ENCODE measurements around the gene DAP3. TPM values are rescaled to one million over a fixed set of nuclear protein-coding genes. Genes with fewer than 3 reads are reported as not detected.
"Not testable (repeated sequence)": the region's sequence is repeated elsewhere in the genome, so short reads cannot be mapped to it uniquely, and the experiment has no call there.

DAP3 gene
- total and polyA plus RNA-seq, 2 experiments from 2014 or later, result 41.1 to 82.2 TPM

DNA sequence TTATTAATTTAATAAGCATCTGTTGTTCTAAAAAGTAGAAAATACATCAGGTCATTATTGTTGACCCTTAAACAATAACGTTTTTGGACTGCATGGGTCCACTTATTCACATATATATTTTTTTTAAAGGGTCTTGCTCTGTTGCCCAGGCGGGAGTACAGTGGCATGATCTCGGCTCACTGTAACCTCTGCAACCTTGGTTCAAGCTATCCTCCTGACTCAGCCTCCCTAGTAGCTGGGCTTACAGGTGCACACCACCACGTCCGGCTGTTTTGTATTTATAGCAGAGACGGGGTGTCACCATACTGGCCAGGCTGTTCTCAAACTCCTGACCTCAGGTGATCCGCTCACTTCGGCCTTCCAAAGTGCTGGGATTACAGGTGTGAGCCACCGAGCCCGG, 53.0 kb downstream of the DAP3 start:
- 89 to 90% methylated on average over 10 of the region's 10 CpGs for WGBS, 2 experiments (ENCODE audit: low coverage in 1 of 2, low lambda C conversion rate in 2 of 2, missing lambda C conversion rate in 2 of 2)
- Histone ChIP-seq H3K4me1 (ENCODE audit: insufficient read depth) (no peaks in the 10 kb centered on the region), H3K36me3 (ENCODE audit: low read depth) (peaks cover 16% of the 10 kb centered on the region), H3K79me2 (ENCODE audit: insufficient read depth) (no peaks in the 10 kb centered on the region), H3K27me3 (replicated peaks; ENCODE audit: insufficient read depth) (no peaks in the 10 kb centered on the region), H3F3A (ENCODE audit: insufficient read depth) (peaks cover 11% of the 10 kb centered on the region; the same call in 1 of the 2 replicates), H3K4me2 (ENCODE audit: unreplicated experiment) (no peak overlapping the region), H3K4me3 (no peak overlapping the region), H3K9me3 (ENCODE audit: low read depth) (no peaks in the 10 kb centered on the region), H4K20me1 (ENCODE audit: insufficient read depth) (no peaks in the 10 kb centered on the region), H2AFZ (no peak overlapping the region), H3K27ac (no peak overlapping the region), H3K9ac (no peak overlapping the region), H3K9me2 (ENCODE audit: insufficient read depth) (no peaks in the 10 kb centered on the region)
- DNase-seq, result no peak
- in situ Hi-C loops (cut with MboI), result no loop called here
- TF ChIP-seq EZH2phosphoT487 (IDR thresholded peaks at IDR 0.05; ENCODE audit: insufficient read depth, low read depth) (no peak), EZH2 (IDR thresholded peaks at IDR 0.05; ENCODE audit: insufficient read depth, poor library complexity, severe bottlenecking) (no peak)

DNA sequence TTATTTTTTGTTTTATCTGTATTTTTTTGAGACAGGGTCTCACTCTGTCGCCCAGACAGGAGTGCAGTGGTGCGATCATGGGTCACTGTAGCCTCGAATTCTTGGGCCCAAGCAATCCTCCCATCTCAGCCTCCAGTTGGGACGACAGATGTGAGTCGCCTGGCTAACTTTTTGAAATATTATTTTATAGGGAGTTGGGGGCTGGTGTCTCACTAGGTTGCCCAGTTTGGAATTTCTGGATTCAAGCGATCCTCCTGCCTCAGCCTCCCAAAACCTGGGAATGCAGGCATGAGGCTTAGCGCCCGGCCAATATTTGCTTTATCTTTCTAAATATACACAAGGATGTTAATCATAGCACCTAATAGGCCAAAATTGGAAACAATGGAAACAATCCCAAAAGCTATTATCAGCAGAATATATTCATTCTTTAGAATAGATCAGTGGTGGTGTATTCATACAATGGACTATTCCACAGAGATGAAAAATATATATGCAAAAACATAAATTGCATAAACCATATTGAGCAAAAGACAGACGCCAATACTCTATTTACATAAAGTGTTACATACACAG, 55.9 kb downstream of the DAP3 start:
- peak overlapping the region; percentile 86 for H2AFZ ChIP-seq
- TF ChIP-seq EZH2 (IDR thresholded peaks at IDR 0.05; ENCODE audit: insufficient read depth, poor library complexity, severe bottlenecking) (no peak), EZH2phosphoT487 (IDR thresholded peaks at IDR 0.05; ENCODE audit: insufficient read depth, low read depth) (no peak)
- H3K4me1 ChIP-seq (ENCODE audit: insufficient read depth), result peaks cover 18% of the 10 kb centered on the region
- peaks cover 29% of the 10 kb centered on the region for H3F3A ChIP-seq (ENCODE audit: insufficient read depth)
- no peaks in the 10 kb centered on the region for H3K9me3 ChIP-seq (ENCODE audit: low read depth)
- H4K20me1 ChIP-seq (ENCODE audit: insufficient read depth), result no peaks in the 10 kb centered on the region
- no peaks in the 10 kb centered on the region; the same call in 1 of the 2 replicates for H3K36me3 ChIP-seq (ENCODE audit: low read depth)
- H3K79me2 ChIP-seq (ENCODE audit: insufficient read depth), result no peaks in the 10 kb centered on the region
- in situ Hi-C loops (cut with MboI), result no loop called here
- H3K4me3 ChIP-seq, result peak overlapping the region; percentile 82
- peak overlapping the region; percentile 85 for H3K4me2 ChIP-seq (ENCODE audit: unreplicated experiment)
- no peaks in the 10 kb centered on the region for H3K27me3 ChIP-seq (replicated peaks; ENCODE audit: insufficient read depth)
- WGBS, 2 experiments (ENCODE audit: low coverage in 1 of 2, low lambda C conversion rate in 2 of 2, missing lambda C conversion rate in 2 of 2), result 76 to 83% methylated on average over 9 of the region's 9 CpGs
- no peaks in the 10 kb centered on the region for H3K9me2 ChIP-seq (ENCODE audit: insufficient read depth)
- peak overlapping the region; percentile 68 for H3K27ac ChIP-seq
- H3K9ac ChIP-seq, result peak overlapping the region; percentile 85
- DNase-seq, result no peak

DNA sequence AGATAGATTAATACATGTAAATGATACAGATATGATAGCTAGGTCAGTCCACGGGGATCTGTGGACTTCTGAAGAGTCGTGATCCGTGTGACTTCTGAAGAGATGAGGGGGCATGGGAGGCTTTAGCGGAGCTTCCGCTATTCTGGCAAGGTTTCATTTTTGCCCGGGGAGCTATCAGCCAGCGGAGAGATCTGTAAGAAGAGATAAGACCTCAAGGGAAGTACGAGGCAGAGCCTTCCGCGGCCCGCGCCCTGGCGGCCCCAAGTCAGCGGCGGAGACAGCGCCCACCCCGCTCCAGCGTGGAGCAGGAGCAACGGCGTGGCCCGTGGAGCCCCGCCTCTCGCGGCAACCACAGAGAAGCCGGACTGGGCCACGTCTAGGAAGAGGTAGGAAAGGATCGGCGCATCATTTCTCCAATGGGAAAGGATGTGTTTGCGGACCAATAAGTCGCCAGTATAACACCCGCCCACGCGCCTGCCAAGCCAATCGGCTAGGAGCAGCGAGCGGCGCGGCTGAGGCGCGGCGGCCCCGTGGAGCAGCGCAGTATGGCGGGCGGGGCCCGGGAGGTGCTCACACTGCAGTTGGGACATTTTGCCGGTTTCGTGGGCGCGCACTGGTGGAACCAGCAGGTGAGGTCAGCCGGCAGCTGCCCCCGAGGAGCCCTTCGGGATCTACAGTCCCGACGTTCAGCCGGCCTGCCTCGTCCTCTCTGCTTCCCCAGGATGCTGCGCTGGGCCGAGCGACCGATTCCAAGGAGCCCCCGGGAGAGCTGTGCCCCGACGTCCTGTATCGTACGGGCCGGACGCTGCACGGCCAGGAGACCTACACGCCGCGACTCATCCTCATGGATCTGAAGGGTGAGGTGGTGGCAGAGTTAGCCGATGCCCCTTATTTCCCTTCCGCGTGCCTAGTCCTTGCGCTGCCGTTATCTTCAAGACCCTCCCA, 56.7 kb downstream of the DAP3 start:
- H3K9me2 ChIP-seq (ENCODE audit: insufficient read depth); H4K20me1 ChIP-seq (ENCODE audit: insufficient read depth); H3K36me3 ChIP-seq (ENCODE audit: low read depth); H3K27me3 ChIP-seq (replicated peaks; ENCODE audit: insufficient read depth); in situ Hi-C loops (cut with MboI); H3K79me2 ChIP-seq (ENCODE audit: insufficient read depth); H3K9me3 ChIP-seq (ENCODE audit: low read depth): not testable (repeated sequence)
- H3F3A ChIP-seq (ENCODE audit: insufficient read depth), result peaks cover 30% of the 10 kb centered on the region
- peak; percentile 99 for DNase-seq
- peak overlapping the region; percentile 82 for H3K4me3 ChIP-seq
- peak overlapping the region; percentile 85 for H3K9ac ChIP-seq
- peak overlapping the region; percentile 85 for H3K4me2 ChIP-seq (ENCODE audit: unreplicated experiment)
- peaks cover 19% of the 10 kb centered on the region for H3K4me1 ChIP-seq (ENCODE audit: insufficient read depth)
- peak overlapping the region; percentile 86 for H2AFZ ChIP-seq
- peak overlapping the region; percentile 68 for H3K27ac ChIP-seq
- 1% methylated on average over 41 to 43 of the region's 77 CpGs for whole genome bisulfite sequencing, 2 experiments (ENCODE audit: low coverage in 1 of 2, low lambda C conversion rate in 2 of 2, missing lambda C conversion rate in 2 of 2)

DNA sequence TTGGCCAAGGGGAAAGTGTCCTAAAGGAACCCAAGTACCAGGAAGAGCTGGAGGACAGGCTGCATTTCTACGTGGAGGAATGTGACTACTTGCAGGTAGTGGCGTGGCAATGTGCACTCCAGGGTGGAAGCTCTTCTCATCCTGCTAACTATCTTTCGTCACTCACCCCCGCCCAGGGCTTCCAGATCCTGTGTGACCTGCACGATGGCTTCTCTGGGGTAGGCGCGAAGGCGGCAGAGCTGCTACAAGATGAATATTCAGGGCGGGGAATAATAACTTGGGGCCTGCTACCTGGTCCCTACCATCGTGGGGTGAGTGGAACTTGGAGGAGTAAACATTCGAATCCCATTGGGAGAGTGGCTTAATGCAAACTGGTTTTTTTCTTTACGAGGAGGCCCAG, 58.7 kb downstream of the DAP3 start:
- H2AFZ ChIP-seq; H3K4me2 ChIP-seq (ENCODE audit: unreplicated experiment); DNase-seq; H3K36me3 ChIP-seq (ENCODE audit: low read depth); in situ Hi-C loops (cut with MboI); H3K9me2 ChIP-seq (ENCODE audit: insufficient read depth); H3K4me3 ChIP-seq; H3K27me3 ChIP-seq (replicated peaks; ENCODE audit: insufficient read depth); H3K79me2 ChIP-seq (ENCODE audit: insufficient read depth); H4K20me1 ChIP-seq (ENCODE audit: insufficient read depth); H3K9me3 ChIP-seq (ENCODE audit: low read depth); H3K9ac ChIP-seq: not testable (repeated sequence)
- WGBS, 2 experiments (ENCODE audit: low coverage in 1 of 2, low lambda C conversion rate in 2 of 2, missing lambda C conversion rate in 2 of 2), result 96 to 97% methylated on average over 9 to 11 of the region's 12 CpGs
- Histone ChIP-seq H3K27ac (peak overlapping the region; percentile 91; the same call in 1 of the 2 replicates), H3K4me1 (ENCODE audit: insufficient read depth) (peaks cover 22% of the 10 kb centered on the region), H3F3A (ENCODE audit: insufficient read depth) (peaks cover 36% of the 10 kb centered on the region)

DNA sequence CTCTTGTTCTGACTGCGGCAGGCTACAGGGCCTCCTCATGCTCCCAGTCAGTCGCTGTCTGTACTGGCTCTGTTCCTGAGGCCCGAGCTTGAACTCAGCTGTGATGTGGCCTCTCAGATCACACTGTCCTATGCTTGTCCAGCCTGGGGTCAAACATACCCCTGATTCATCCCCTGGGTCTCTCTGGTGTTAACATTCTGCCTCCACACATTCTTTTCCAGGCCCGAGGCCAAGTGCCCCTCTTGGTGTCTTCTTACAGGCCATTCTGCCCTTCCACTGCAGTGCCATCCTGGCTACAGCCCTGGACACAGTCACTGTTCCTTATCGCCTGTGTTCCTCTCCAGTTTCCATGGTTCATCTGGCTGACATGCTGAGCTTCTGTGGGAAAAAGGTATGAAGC, 59.2 kb downstream of the DAP3 start:
- in situ Hi-C loops (cut with MboI), result not testable (repeated sequence)
- H3K4me2 ChIP-seq (ENCODE audit: unreplicated experiment), result peak overlapping the region; percentile 73
- 59 to 61% methylated on average over 5 of the region's 5 CpGs for WGBS, 2 experiments (ENCODE audit: low coverage in 1 of 2, low lambda C conversion rate in 2 of 2, missing lambda C conversion rate in 2 of 2)

DNA sequence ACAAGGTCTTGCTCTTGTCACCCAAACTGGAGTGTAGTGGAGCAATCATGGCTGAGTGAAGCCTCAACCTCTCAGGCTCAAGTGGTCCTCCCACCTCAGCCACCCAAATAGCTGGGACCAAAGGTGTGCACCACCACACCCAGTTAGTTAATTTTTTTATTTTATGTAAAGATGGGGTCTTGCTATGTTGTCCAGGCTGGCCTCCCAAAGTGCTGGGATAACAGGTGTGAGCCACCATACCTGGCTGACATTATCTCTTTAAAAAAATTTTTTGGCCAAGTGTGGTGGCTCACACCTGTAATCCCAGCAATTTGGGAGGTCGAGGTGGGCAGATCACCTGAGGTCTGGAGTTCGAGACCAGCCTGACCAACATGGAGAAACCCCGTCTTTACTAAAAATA, 70.1 kb downstream of the DAP3 start:
- H3K9ac ChIP-seq; DNase-seq; H3K4me2 ChIP-seq (ENCODE audit: unreplicated experiment); H3K9me3 ChIP-seq (ENCODE audit: low read depth); H3K9me2 ChIP-seq (ENCODE audit: insufficient read depth); H3K27ac ChIP-seq; H3K79me2 ChIP-seq (ENCODE audit: insufficient read depth); H3K27me3 ChIP-seq (replicated peaks; ENCODE audit: insufficient read depth); in situ Hi-C loops (cut with MboI); H2AFZ ChIP-seq; H3K4me3 ChIP-seq; H4K20me1 ChIP-seq (ENCODE audit: insufficient read depth): not testable (repeated sequence)
- Histone ChIP-seq H3K36me3 (ENCODE audit: low read depth) (peaks cover 37% of the 10 kb centered on the region), H3F3A (ENCODE audit: insufficient read depth) (peaks cover 17% of the 10 kb centered on the region), H3K4me1 (ENCODE audit: insufficient read depth) (peaks cover 16% of the 10 kb centered on the region)
- WGBS, 2 experiments (ENCODE audit: low coverage in 1 of 2, low lambda C conversion rate in 2 of 2, missing lambda C conversion rate in 2 of 2), result 91 to 97% methylated on average over 3 of the region's 3 CpGs

More for the DNA sequence above, 59.2 kb downstream of the DAP3 start:
- H3K27me3 ChIP-seq (replicated peaks; ENCODE audit: insufficient read depth); H2AFZ ChIP-seq; H3K9ac ChIP-seq; DNase-seq; H3K36me3 ChIP-seq (ENCODE audit: low read depth); H3K79me2 ChIP-seq (ENCODE audit: insufficient read depth); H4K20me1 ChIP-seq (ENCODE audit: insufficient read depth); H3K9me3 ChIP-seq (ENCODE audit: low read depth); H3K9me2 ChIP-seq (ENCODE audit: insufficient read depth); H3K4me3 ChIP-seq: not testable (repeated sequence)
- peaks cover 36% of the 10 kb centered on the region for H3F3A ChIP-seq (ENCODE audit: insufficient read depth)
- peaks cover 22% of the 10 kb centered on the region for H3K4me1 ChIP-seq (ENCODE audit: insufficient read depth)
- H3K27ac ChIP-seq, result peak overlapping the region; percentile 91

All from GM23248 (cell line).